ENCODE results near the gene NUCKS1.

NUCKS1 gene

DNA sequence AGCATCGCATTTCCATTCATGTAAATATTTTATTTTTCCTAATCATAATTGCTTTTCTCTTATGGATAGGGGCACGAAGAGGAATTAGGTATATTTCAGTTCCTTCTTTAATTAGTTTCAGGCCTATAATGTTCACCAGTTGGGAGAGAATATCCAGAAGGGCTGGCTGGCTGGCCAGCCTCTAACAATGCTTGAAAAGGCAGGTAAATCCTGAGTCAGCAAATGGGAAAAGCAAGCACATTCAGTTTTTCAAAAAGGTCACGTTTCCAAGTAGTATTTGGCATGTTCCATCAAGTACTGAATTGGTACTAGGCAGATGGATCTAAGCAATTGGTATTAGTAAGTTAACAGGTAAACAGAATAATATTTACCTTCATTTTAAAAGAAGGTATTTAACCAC lies 17.3 kb upstream of the NUCKS1 start:
- TF ChIP-seq, protein P1, sequence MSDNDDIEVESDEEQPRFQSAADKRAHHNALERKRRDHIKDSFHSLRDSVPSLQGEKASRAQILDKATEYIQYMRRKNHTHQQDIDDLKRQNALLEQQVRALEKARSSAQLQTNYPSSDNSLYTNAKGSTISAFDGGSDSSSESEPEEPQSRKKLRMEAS (IDR thresholded peaks at IDR 0.05; ENCODE audit: low read depth, low read length) = no peak
- TF ChIP-seq, protein P2, sequence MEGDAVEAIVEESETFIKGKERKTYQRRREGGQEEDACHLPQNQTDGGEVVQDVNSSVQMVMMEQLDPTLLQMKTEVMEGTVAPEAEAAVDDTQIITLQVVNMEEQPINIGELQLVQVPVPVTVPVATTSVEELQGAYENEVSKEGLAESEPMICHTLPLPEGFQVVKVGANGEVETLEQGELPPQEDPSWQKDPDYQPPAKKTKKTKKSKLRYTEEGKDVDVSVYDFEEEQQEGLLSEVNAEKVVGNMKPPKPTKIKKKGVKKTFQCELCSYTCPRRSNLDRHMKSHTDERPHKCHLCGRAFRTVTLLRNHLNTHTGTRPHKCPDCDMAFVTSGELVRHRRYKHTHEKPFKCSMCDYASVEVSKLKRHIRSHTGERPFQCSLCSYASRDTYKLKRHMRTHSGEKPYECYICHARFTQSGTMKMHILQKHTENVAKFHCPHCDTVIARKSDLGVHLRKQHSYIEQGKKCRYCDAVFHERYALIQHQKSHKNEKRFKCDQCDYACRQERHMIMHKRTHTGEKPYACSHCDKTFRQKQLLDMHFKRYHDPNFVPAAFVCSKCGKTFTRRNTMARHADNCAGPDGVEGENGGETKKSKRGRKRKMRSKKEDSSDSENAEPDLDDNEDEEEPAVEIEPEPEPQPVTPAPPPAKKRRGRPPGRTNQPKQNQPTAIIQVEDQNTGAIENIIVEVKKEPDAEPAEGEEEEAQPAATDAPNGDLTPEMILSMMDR (IDR thresholded peaks at IDR 0.05; ENCODE audit: low read depth, low read length) = no peak
- TF ChIP-seq MYC (IDR thresholded peaks at IDR 0.05; ENCODE audit: low read depth, low read length) = no peak
- TF ChIP-seq POLR2A (IDR thresholded peaks at IDR 0.05; ENCODE audit: extremely low read depth, insufficient read length) = no peak
- DNase-seq (ENCODE audit: low read depth) = no peak
- H3K4me3 ChIP-seq (ENCODE audit: low read depth, low read length) = no peak overlapping the region

DNA sequence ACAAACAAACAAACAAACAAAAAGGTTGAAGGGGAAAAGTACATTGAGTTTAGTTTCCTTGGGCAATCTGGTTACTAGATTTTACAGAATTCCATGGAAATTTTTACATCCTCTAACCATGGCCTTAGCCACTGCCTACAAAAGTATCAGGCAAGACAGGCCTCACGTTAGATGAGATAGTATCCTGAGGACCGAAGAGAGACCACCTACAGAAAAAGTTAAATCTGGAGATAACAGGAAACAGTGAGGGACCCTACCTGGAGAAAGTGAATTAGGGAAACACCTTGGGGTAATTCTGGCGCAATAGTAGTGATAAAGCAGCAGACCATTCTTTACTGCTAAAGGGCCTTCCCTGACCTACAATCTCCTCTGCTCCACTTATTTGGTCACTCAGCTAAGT lies 16.6 kb upstream of the NUCKS1 start:
- no peak overlapping the region for H3K4me3 ChIP-seq (ENCODE audit: low read depth, low read length)
- DNase-seq (ENCODE audit: low read depth) = no peak
- TF ChIP-seq, protein P1 (IDR thresholded peaks at IDR 0.05; ENCODE audit: low read depth, low read length) = no peak
- no peak for TF ChIP-seq MYC (IDR thresholded peaks at IDR 0.05; ENCODE audit: low read depth, low read length)
- TF ChIP-seq, protein P2 (IDR thresholded peaks at IDR 0.05; ENCODE audit: low read depth, low read length) = no peak
- TF ChIP-seq POLR2A (IDR thresholded peaks at IDR 0.05; ENCODE audit: extremely low read depth, insufficient read length) = no peak

DNA sequence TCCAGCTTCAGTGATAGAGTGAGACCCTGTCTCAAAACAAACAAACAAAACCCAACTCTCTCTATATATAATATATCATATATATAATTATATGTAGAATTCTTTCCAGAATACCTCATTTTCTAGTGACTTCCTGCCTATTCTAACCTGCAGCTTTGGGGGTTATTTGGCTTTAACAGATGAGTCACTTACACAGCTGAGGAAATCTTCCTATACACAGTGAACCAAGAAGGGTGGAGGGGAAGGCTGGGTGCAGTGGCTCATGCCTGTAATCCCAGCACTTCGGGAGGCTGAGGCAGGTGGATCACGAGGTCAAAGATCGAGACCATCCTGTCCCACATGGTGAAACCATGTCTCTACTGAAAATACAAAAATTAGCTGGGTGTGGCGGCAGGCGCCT lies 16.1 kb upstream of the NUCKS1 start:
- no peak overlapping the region for H3K4me3 ChIP-seq (ENCODE audit: low read depth, low read length)
- TF ChIP-seq, protein P1 (IDR thresholded peaks at IDR 0.05; ENCODE audit: low read depth, low read length) = no peak
- TF ChIP-seq, protein P2 (IDR thresholded peaks at IDR 0.05; ENCODE audit: low read depth, low read length) = no peak
- no peak for TF ChIP-seq MYC (IDR thresholded peaks at IDR 0.05; ENCODE audit: low read depth, low read length)
- TF ChIP-seq POLR2A (IDR thresholded peaks at IDR 0.05; ENCODE audit: extremely low read depth, insufficient read length) = no peak

DNA sequence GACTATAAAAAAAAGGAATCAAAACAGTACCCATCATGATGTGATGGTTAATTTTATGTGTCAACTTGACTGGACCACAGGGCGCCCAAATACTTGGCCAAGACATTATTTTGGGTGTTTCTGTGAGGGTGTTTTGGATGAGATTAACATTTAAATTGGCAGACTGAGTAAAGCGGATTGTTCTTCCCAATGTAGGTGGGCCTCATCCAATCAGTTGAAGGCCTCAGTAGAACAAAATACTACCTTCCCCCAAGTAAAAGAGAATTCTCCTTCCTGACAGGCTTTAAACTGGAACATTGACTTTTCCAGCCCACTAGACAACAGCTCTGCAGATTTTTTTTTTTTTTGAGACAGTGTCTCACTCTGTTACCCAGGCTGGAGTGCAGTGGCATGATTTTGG lies 14.6 kb upstream of the NUCKS1 start:
- no peak overlapping the region for H3K4me3 ChIP-seq (ENCODE audit: low read depth, low read length)
- no peak for DNase-seq (ENCODE audit: low read depth)
- TF ChIP-seq, protein P1 (IDR thresholded peaks at IDR 0.05; ENCODE audit: low read depth, low read length) = no peak
- TF ChIP-seq, protein P2 (IDR thresholded peaks at IDR 0.05; ENCODE audit: low read depth, low read length) = no peak
- TF ChIP-seq POLR2A (IDR thresholded peaks at IDR 0.05; ENCODE audit: extremely low read depth, insufficient read length) = no peak

More for the DNA sequence above, 16.1 kb upstream of the NUCKS1 start:
- no peak for DNase-seq (ENCODE audit: low read depth)

DNA sequence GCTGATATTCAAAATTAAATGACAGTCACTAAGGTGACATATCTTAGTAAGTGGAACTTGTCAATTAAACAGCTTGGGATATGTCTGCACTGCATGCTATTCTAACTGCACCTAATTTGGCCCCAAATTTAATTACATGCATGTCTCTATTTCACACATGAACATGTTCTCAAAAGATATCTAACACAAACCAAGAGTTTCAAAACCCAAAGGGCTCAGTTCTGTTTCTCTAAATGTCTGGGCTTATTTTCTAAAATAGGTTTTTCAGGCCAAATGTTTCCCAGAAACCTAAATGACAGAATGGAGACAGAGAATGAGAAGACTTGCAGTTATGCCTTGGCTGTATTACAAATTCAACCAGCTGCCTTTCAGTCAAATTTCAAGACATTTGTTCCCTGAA lies 14.0 kb upstream of the NUCKS1 start:
- H3K4me3 ChIP-seq (ENCODE audit: low read depth, low read length) = no peak overlapping the region
- no peak for DNase-seq (ENCODE audit: low read depth)
- TF ChIP-seq MYC (IDR thresholded peaks at IDR 0.05; ENCODE audit: low read depth, low read length) = no peak
- TF ChIP-seq POLR2A (IDR thresholded peaks at IDR 0.05; ENCODE audit: extremely low read depth, insufficient read length) = no peak
- TF ChIP-seq, protein P1 (IDR thresholded peaks at IDR 0.05; ENCODE audit: low read depth, low read length) = no peak
- TF ChIP-seq, protein P2 (IDR thresholded peaks at IDR 0.05; ENCODE audit: low read depth, low read length) = no peak

DNA sequence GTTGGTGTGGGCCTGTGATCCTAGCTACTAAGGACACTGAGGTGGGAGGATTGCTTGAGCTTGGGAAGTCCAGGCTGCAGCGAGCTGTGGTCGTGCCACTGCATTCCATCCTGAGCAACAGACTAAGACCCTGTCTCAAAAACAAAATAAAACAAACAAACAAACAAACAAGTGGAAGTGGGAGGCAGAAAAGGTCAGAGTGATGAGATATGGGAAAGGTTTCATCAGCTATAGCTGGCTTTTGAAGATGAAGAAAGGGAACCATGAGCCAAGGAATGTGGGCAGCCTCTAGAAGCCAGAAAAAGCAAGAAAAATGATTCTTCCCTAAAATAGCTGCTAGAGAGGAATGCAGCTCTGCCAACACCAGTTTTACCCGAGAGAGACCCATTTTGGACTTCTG lies 10.6 kb upstream of the NUCKS1 start:
- no peak for DNase-seq (ENCODE audit: low read depth)
- TF ChIP-seq, protein P1 (IDR thresholded peaks at IDR 0.05; ENCODE audit: low read depth, low read length) = no peak
- TF ChIP-seq, protein P2 (IDR thresholded peaks at IDR 0.05; ENCODE audit: low read depth, low read length) = no peak
- TF ChIP-seq POLR2A (IDR thresholded peaks at IDR 0.05; ENCODE audit: extremely low read depth, insufficient read length) (no peak), MYC (IDR thresholded peaks at IDR 0.05; ENCODE audit: low read depth, low read length) (no peak)
- H3K4me3 ChIP-seq (ENCODE audit: low read depth, low read length) = no peak overlapping the region

Measured in NB4 (cell line).